Middle frontal gyrus (tissue), 1 donor: Measurements from ENCODE around the gene MAP3K12.
"Not testable (repeated sequence)": the region's sequence is repeated elsewhere in the genome, so short reads cannot be mapped to it uniquely, and the experiment has no call there.

ENCODE experiments used
- DNase-seq: peaks from one replicate; pipeline ENCODE4 v3.0.0-alpha.2; 2015; ENCODE audit warnings: low spot score; ENCODE audit errors: extremely low spot score

The MAP3K12 gene

GRCh38 chr12:53499266-53500141 lies at the start of gene MAP3K12:
Gene MAP3K12, minus strand, starts transcription at chr12:53499458. Its CDS starts 12,067 bp downstream, at chr12:53487391.
- DNase-seq = no peak

DNA sequence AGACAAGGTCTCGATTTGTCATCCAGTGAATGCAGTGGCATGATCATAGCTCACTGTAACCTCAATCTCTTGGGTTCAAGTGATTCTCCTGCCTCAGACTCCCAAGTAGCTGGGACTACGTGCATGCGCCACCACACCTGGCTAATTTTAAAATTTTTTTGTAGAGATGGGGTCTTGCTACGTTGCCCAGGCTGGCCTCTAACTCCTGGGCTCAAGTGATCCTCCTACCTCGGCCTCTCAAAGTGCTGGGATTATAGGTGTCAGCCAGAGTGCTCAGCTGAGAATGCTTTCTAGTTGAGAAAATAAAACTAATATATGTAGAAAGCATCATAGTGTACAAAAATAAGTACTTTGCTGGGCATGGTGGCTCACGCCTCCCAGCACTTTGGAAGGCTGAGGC lies 49.1 kb upstream of the MAP3K12 start:
- DNase-seq = not testable (repeated sequence)

GRCh38 chr12:53543539-53543938 lies 44.3 kb upstream of the MAP3K12 start:
- DNase-seq = peak; percentile 69

GRCh38 chr12:53539526-53539925 lies 40.3 kb upstream of the MAP3K12 start:
- DNase-seq = no peak

- no peak for DNase-seq
Measured at GRCh38 chr12:53538209-53538689, 39.0 kb upstream of the MAP3K12 start.

DNA sequence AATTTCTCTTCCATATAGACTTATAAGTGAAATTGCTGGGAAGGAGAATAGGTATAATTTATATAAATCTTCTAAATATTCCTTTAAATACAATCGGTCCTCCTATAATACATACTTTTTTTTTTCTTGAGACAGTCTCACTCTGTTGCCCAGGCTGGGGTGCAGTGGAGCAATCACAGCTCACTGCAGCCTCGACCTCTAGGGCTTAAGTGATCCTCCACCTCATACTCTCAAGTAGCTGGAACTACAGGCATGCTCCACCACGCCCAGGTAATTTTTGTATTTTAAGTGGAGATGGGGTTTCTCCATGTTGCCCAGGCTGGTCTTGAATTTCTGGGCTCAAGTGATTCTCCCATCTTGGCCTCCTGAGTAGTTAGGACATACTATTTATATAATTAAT lies 37.7 kb upstream of the MAP3K12 start:
- DNase-seq = no peak

- no peak for DNase-seq
Measured at GRCh38 chr12:53533471-53533870, 34.2 kb upstream of the MAP3K12 start.

DNA sequence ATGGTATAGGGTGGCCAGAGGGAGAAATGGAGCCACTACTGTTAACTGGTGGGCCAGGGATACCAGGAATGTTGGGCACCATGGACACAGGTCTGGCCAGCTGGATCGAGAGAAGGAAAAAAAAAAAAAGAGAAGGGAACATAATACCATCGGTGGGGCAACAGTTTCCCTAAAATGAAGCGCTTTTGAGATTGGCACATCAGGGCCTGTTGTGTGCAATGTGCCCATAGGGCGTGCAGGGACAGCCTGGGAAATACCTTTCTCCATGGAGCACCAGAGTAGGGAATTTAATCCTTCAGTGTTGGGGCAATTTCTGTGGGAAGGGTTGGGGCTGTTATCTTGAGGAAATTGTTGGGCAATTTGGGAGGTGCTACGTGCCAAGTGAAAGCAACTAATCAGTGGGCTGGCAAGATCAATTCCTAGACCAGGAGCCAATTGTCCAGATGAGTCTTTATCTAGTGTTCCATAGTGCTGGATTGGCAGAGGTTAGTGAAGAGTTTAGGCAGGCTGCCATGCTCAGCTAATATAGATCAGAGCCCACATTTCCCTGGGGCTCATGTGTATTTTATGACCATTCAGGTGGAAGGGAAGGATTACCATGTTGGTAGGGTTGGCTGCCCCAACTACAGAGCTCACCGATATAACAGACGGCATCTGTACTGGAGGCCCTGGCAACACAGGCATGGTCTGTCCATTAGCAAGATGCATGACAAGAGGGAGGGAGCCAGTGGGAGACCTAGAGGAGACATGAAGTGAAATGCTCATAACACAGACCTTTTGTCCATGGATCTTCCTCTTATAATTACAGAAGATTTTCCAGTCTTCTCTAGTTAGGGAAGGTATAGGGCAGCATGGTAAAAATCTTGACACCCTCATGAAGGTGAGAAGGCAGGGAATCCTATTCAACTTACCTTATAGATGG lies 33.5 kb upstream of the MAP3K12 start:
- no peak for DNase-seq

DNA sequence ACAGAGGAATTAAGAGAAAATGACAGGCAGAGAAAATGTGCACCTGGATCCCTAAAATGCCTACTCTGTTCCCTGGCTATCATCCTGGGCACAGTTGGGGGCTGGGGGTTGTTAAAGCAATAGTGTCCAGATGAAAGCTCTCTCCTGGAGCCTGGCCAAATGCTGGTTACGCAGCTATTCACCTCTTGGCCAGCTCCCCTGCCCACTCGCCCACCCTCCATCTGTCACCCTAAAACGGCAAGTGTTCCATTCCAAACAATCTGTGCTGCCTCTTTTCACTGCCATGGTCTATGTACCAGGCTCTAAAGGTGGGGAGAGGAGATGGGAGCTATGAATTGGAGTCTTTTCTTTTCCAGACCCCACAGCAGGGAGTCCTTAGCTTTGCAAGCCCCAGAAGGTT lies 32.8 kb upstream of the MAP3K12 start:
- DNase-seq = no peak

GRCh38 chr12:53530920-53531319 lies 31.7 kb upstream of the MAP3K12 start:
- DNase-seq = no peak

GRCh38 chr12:53530061-53530460 lies 30.8 kb upstream of the MAP3K12 start:
- DNase-seq = no peak

DNA sequence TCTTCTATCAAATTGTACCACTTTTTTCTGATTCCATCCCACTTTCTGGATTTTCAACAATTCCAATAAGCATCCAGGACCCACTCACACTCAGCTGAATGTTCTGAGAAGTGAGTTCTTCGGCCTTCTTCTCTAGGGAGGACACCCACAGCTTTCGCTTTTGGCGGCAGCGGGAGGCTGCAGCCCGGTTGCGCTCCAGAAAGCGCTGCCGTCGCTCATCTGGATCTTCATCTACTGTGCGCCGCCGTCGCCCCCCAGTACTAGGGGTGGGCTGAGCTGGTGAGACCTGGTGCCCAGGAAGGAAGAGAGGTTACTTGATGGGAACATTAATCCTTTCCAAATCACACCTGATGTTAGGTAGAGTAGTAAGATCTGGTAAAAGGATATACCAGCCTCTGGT lies 25.2 kb upstream of the MAP3K12 start:
- DNase-seq = no peak

- DNase-seq = no peak
Measured at GRCh38 chr12:53523131-53523530, 23.9 kb upstream of the MAP3K12 start.

DNA sequence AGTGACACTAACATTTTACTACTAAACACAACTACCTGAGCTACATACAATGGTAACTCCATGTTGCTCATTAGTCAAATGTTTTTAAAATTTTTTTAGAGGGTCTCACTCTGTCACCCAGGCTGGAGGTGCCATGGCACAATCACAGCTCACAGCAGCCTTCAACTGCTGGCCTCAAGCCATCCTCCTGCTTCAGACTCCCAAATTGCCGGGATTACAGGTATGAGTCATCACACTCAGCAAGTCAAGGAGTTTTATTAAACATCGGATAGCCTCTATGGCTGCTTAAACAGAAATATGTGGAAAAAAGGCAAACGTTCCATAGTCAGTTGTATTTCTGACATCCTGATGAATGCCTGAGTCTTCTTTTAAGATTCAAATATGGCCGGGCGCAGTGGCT lies 19.1 kb upstream of the MAP3K12 start:
- DNase-seq = no peak

- DNase-seq = no peak
Measured at GRCh38 chr12:53516758-53517455, 17.6 kb upstream of the MAP3K12 start.

DNA sequence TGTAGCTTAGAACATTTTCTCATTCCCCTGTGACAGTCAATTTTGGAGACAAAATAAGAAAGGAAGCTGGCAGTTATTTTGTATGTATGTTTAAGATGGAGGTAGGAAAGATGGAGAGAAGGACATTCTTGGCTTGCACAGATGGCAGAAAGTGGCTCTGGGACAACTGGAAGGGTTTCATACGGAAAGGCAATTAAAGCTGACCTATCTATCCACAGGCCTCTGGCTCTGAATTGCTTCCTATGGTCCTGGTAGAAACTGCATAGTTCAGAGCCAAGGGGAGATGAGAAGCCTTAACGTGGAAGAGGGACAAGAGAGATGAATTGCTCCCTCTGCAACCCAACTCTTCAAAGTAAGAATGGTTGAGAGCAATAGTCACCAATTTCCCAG lies 16.0 kb upstream of the MAP3K12 start:
- DNase-seq = no peak

- DNase-seq = no peak
Measured at GRCh38 chr12:53514628-53515290, 15.5 kb upstream of the MAP3K12 start.

DNA sequence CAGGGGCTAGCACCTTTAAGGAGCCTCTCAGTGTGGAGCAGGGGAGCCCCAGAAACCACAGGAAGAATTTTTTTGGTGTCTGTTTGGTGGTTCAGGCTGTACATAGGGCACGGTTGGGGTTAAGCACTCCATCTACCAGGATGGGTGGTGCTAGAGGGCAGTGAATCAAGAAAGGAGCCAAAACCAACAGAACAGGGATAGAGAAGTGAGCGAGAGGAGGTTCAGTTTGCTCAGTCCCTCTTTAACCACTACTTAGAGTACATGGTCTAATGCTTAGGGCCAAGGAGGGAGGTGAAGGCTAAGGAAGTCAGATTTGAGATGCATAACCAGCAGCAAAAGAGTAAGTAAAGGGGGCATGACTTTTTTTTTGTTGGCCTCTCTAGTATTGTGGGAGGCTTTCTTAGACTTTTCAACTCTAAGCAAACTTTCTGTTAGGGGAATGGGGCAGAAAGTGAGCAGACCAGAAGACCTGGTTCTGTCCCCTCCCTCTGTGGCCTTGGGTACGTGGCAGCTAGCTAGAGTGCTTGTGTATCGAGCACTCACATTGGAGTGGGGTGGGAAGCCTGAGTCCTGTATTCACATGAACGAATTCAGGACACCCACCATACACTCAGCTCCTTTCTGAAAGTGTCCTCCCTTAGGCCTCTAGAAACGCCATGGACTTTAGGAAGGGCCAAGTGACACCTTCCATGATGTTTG lies 14.6 kb upstream of the MAP3K12 start:
- no peak for DNase-seq

- DNase-seq = no peak
Measured at GRCh38 chr12:53510181-53510812, 11.0 kb upstream of the MAP3K12 start.
